ENCODE results near the gene EPHB1. TPM values are rescaled to one million over a fixed set of nuclear protein-coding genes. Genes with fewer than 3 reads are reported as not detected.

Gene EPHB1
- total RNA-seq, 1 donor from 2014 or later = 1.6 TPM

- Histone ChIP-seq H3K4me3 (peak overlapping the region; percentile 46), H3K9me3 (no peaks in the 10 kb centered on the region), H3K27ac (no peak overlapping the region), H3K27me3 (peaks cover 35% of the 10 kb centered on the region), H3K36me3 (no peaks in the 10 kb centered on the region), H3K4me1 (peaks cover 19% of the 10 kb centered on the region)
- TF ChIP-seq CTCF (IDR thresholded peaks at IDR 0.05) = no peak
- DNase-seq (no peak), ATAC-seq (no peak)
- intact Hi-C loops (cut with DNase I) = no loop called here
These were observed 1.4 kb downstream of the EPHB1 start for GRCh38 chr3:134796281-134797056.

GRCh38 chr3:134797057-134797740 is 2.1 kb downstream of the EPHB1 start:
- no peak for TF ChIP-seq CTCF (IDR thresholded peaks at IDR 0.05)
- Histone ChIP-seq H3K27me3 (peaks cover 35% of the 10 kb centered on the region), H3K9me3 (no peaks in the 10 kb centered on the region), H3K27ac (no peak overlapping the region), H3K36me3 (no peaks in the 10 kb centered on the region), H3K4me1 (peaks cover 19% of the 10 kb centered on the region), H3K4me3 (peak overlapping the region; percentile 46)
- intact Hi-C loops (cut with DNase I) = no loop called here
- ATAC-seq (no peak), DNase-seq (no peak)

GRCh38 chr3:134797741-134798451 is 2.8 kb downstream of the EPHB1 start:
- Histone ChIP-seq H3K9me3 (no peaks in the 10 kb centered on the region), H3K4me3 (no peak overlapping the region), H3K27me3 (peaks cover 35% of the 10 kb centered on the region), H3K4me1 (peaks cover 19% of the 10 kb centered on the region), H3K36me3 (no peaks in the 10 kb centered on the region), H3K27ac (no peak overlapping the region)
- intact Hi-C loops (cut with DNase I) = no loop called here
- TF ChIP-seq CTCF (IDR thresholded peaks at IDR 0.05) = no peak
- ATAC-seq (no peak), DNase-seq (no peak)

GRCh38 chr3:134798681-134799311 is 3.7 kb downstream of the EPHB1 start:
- H3K36me3 ChIP-seq = no peaks in the 10 kb centered on the region
- H3K27me3 ChIP-seq = peaks cover 35% of the 10 kb centered on the region
- no peak for TF ChIP-seq CTCF (IDR thresholded peaks at IDR 0.05)
- no peak overlapping the region for H3K4me3 ChIP-seq
- H3K4me1 ChIP-seq = peaks cover 19% of the 10 kb centered on the region
- H3K27ac ChIP-seq = no peak overlapping the region
- intact Hi-C loops (cut with DNase I) = no loop called here
- ATAC-seq = no peak
- no peaks in the 10 kb centered on the region for H3K9me3 ChIP-seq
- DNase-seq = no peak

- intact Hi-C loops (cut with DNase I) = no loop called here
- no peak for TF ChIP-seq CTCF (IDR thresholded peaks at IDR 0.05)
- Histone ChIP-seq H3K4me3 (no peak overlapping the region), H3K9me3 (no peaks in the 10 kb centered on the region), H3K4me1 (peaks cover 19% of the 10 kb centered on the region), H3K36me3 (no peaks in the 10 kb centered on the region), H3K27me3 (peaks cover 35% of the 10 kb centered on the region), H3K27ac (no peak overlapping the region)
- no peak for ATAC-seq
- no peak for DNase-seq
These were observed 4.3 kb downstream of the EPHB1 start for GRCh38 chr3:134799393-134799792.

Data from upper lobe of right lung (tissue), 1 donor.